ENCODE results near the gene TCTN3.
"Not testable (repeated sequence)": the region's sequence is repeated elsewhere in the genome, so short reads cannot be mapped to it uniquely, and the experiment has no call there.

TCTN3 gene

GRCh38 chr10:95688648-95689047 lies 5.1 kb downstream of the TCTN3 start:
- no peak for DNase-seq (ENCODE audit: low read depth in 2 of 2)

- no peak for DNase-seq (ENCODE audit: low read depth in 2 of 2)
These were observed 9.8 kb downstream of the TCTN3 start for GRCh38 chr10:95683966-95684365.

- DNase-seq (ENCODE audit: low read depth in 2 of 2), result no peak
These were observed 18.2 kb downstream of the TCTN3 start for GRCh38 chr10:95675403-95676116.

- DNase-seq (ENCODE audit: low read depth in 2 of 2), result no peak
These were observed 19.1 kb downstream of the TCTN3 start for GRCh38 chr10:95674643-95675042.

GRCh38 chr10:95672641-95673040 lies 21.1 kb downstream of the TCTN3 start:
- DNase-seq (ENCODE audit: low read depth in 2 of 2), result not testable (repeated sequence)

- DNase-seq (ENCODE audit: low read depth in 2 of 2), result no peak
These were observed 29.2 kb downstream of the TCTN3 start for GRCh38 chr10:95664543-95664942.

GRCh38 chr10:95663496-95663895 lies 30.2 kb downstream of the TCTN3 start:
- DNase-seq (ENCODE audit: low read depth in 2 of 2), result no peak

GRCh38 chr10:95661818-95662217 lies 31.9 kb downstream of the TCTN3 start:
- DNase-seq (ENCODE audit: low read depth in 2 of 2), result no peak

- no peak for DNase-seq (ENCODE audit: low read depth in 2 of 2)
These were observed 33.4 kb downstream of the TCTN3 start for GRCh38 chr10:95660283-95660682.

GRCh38 chr10:95657250-95657649 lies 36.5 kb downstream of the TCTN3 start:
- no peak for DNase-seq (ENCODE audit: low read depth in 2 of 2)

- DNase-seq (ENCODE audit: low read depth in 2 of 2), result peak; percentile 84 to 89
These were observed 37.2 kb downstream of the TCTN3 start, which contains the start of gene ALDH18A1 for GRCh38 chr10:95656291-95657164. ALDH18A1 (minus strand) TSS chr10:95656711; CDS start chr10:95653377, 3,334 bp downstream.

GRCh38 chr10:95655571-95656290 lies 38.0 kb downstream of the TCTN3 start:
- DNase-seq (ENCODE audit: low read depth in 2 of 2), result peak; percentile 3 to 15

- DNase-seq (ENCODE audit: low read depth in 2 of 2), result no peak
These were observed 39.8 kb downstream of the TCTN3 start for GRCh38 chr10:95653895-95654294.

GRCh38 chr10:95651346-95652060 lies 42.2 kb downstream of the TCTN3 start:
- no peak for DNase-seq (ENCODE audit: low read depth in 2 of 2)

GRCh38 chr10:95650232-95650631 lies 43.5 kb downstream of the TCTN3 start:
- DNase-seq (ENCODE audit: low read depth in 2 of 2), result no peak

- no peak for DNase-seq (ENCODE audit: low read depth in 2 of 2)
These were observed 45.6 kb downstream of the TCTN3 start for GRCh38 chr10:95648138-95648537.

- no peak for DNase-seq (ENCODE audit: low read depth in 2 of 2)
These were observed 47.6 kb downstream of the TCTN3 start for GRCh38 chr10:95646160-95646559.

- no peak for DNase-seq (ENCODE audit: low read depth in 2 of 2)
These were observed 48.8 kb downstream of the TCTN3 start for GRCh38 chr10:95644901-95645300.

GRCh38 chr10:95640891-95641315 lies 52.8 kb downstream of the TCTN3 start:
- no peak for DNase-seq (ENCODE audit: low read depth in 2 of 2)

- DNase-seq (ENCODE audit: low read depth in 2 of 2), result no peak
These were observed 55.8 kb downstream of the TCTN3 start for GRCh38 chr10:95637911-95638310.

- no peak for DNase-seq (ENCODE audit: low read depth in 2 of 2)
These were observed 56.6 kb downstream of the TCTN3 start for GRCh38 chr10:95637140-95637539.
